GM19099 (cell line): ENCODE results near the gene ATP2A3.

ENCODE experiments used
- POLR2A ChIP-seq: IDR thresholded peaks from 3 replicates; pipeline ENCODE4 v1.6.1; 2011; ENCODE audit warnings: low read depth; ENCODE audit not compliant: insufficient read length; ENCODE audit errors: extremely low read depth

Gene ATP2A3

DNA sequence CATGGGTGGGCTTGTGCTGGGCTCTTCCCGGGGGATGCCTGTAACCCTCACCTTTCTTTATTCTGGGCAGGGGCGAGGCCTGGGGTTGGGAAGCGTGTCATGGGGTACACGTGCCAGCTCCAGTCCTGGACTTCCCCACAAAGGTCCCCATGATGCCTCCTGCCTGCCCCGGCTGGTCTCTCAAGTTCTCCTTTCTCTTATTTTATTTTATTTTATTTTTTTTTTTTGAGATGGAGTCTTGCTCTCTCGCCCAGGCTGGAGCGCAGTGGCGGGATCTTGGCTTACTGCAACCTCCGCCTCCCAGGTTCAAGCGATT lies 8.6 kb downstream of the ATP2A3 start:
- TF ChIP-seq POLR2A: no peak

DNA sequence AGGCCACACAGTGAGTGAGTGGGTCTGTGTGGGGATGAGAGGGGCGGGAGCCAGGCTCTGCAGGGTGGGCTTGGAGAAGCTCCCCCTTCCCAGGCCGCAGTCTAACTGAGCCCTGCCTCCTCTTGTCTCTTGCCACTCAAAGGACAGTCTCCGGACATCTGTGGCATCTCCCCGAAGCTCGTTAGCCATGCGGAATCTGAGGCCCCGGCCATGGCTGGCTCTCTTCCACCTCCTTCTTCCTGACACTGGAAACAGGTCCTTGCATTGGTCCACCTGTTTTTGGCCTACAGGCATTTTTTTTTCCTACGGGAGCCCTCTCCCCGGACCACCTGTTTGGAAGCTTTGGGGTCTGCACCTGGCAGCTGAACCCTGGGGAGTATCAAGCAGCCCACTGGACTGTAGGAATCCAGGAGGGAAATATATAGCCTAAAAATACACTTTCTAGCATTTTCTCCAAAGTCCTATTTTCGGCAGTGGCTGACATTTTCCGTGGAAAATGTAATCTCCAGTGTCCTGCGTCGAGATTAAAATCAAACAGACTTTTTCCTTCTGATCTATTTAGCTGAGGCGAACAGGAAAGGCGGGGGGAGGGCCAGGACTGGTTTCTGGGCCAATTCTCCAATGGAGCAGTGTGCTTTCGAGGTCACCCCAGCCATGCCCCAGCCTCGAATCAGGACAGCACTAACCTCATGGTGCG lies 9.1 kb downstream of the ATP2A3 start:
- TF ChIP-seq POLR2A: no peak

DNA sequence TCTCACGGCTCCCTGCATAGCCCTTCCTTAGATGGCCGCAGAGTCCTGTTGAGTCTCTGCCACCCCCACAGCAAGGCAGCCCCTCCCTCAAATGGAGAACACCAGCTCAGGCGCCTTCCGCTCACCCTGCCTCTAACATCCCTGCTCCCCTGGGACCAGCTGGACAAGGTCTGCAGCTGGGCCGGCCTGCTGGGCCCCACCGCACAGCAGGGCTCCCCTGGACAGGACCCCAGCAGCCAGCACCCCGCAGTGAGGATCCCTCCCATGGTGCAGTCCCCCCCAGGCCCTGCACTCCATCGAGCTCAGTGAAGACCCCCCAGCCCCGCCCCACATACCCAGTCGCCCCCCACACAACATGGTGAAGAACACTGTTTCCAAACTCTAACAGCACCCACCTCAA lies 10.2 kb downstream of the ATP2A3 start:
- TF ChIP-seq POLR2A: no peak

DNA sequence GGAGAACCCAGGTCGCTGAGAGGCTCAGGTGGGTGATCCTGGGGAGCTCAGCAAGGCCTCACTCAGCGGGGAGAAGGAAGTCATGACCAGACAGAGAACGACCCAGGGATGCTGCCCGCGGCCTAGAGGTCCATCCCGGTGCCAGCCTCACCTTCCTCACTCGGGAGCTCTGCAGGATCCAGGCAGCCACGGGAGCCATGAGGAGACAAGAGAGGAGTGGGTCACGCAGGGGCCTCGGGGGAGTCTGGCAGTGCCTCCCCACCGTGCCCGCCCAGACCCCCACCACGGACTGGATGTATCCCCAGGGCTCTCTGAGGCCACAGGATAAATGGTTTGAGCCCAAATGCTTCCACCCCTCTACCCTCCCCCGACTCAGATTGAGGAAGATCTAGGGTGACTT lies 10.7 kb downstream of the ATP2A3 start:
- TF ChIP-seq POLR2A: no peak

DNA sequence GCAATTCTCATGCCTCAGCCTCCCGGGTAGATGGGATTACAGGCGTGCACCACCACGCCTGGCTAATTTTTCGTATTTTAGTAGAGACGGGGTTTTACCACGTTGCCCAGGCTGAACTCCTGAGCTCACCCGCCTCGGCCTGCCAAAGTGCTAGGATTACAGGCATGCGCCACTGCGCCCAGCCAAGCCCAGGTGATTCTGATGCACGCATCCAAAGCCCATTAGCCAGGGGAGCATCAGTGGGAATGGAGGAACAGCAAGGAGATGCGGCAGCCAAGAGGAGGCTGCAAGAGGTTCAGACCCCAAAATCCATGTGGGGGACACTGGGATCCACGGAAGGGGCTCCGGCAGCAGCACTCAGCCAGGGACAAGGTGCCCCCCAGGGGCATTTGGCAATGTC lies 12.1 kb downstream of the ATP2A3 start:
- TF ChIP-seq POLR2A: no peak

DNA sequence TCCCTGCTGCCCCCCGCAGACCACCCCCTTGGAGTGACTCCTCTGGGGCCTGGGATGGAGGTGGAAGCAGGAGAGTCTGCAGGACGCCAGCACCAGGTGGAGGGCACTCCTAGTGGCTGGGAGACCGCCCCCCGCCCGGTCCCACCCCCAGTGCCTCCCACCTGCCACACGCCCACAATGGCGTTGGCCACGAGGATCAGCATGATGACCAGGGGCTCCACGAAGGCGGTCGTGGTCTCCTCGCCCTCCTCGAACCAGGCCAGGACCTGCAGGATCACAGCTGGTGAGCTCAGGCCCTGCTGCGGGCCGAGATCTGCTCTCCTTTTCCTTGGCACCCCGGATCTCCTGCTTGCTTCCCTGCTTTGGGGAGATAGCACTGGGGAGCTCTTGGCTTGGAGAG lies 12.8 kb downstream of the ATP2A3 start:
- no peak for TF ChIP-seq POLR2A

DNA sequence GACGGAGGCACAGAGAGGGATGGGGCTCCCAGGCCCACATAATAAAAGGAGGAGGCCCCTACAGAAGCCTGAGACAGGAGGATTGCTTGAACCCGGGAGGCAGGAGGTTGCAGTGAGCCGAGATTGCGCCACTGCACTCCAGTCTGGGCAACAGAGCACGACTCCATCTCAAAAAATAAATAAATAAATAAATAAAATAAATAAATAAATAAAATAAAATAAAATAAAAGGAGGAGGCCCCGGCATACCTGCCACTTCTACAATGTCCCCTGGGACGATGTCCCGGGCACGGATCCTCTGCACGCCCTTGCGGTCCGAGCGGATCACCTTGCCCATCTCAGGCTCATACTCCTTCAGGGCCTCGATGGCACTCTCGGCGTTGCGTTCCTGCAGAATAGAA lies 13.2 kb downstream of the ATP2A3 start:
- no peak for TF ChIP-seq POLR2A

DNA sequence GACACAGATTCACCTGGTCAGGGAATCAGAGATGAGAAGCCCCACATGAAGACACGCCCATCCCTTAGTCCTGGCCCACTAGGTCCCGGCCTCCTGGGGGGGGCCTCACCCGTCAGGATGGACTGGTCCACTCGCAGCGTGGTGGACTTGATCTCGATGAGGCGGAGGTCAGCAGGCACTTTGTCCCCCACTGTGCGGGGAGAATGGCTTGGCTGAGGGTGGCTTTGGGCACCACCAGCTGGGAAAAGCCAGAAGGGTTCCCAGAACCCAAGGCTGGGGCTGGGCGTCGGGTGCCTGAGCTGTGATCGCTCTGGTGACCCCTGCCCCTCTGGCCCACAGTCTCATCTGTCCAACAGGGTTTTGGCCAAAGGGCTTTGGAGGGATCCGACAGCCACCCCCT lies 13.7 kb downstream of the ATP2A3 start:
- TF ChIP-seq POLR2A: no peak

DNA sequence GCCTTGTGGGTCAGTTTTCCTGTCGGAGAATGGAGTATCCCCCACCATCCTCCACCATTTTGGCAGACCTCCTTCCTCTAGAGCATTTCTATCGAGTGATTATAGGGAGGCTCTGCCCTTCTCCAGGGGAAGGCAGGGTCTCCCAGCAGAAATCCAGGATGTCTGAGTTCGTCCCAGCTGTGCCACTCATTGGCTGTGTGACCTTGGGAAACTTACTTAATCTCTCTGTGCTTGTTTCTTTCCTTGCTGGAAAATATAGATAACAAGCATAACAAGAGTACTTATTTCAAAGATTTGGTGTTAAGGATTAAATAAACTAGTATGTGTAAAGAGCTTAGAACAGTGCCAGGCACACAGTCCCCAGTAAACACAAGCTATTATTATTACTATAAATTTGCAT lies 14.8 kb downstream of the ATP2A3 start:
- no peak for TF ChIP-seq POLR2A

DNA sequence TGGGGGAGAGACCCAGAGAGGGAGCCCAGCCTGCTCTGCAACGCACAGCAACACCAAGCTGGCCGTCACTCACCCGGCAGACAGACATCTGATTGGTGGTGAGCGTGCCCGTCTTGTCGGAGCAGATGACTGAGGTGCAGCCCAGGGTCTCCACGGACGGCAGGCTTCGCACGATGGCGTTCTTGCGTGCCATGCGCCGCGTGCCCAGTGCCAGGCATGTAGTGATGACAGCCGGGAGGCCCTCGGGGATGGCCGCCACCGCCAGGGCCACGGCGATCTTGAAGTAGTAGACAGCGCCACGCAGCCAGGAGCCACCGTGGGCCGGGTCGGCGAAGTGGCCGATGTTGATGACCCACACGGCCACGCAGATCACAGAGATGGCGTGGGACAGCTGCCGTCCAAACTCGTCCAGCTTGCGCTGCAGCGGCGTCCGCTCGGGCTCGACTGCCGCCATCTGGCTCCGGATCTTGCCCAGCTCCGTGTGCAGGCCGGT lies 16.9 kb downstream of the ATP2A3 start:
- no peak for TF ChIP-seq POLR2A

DNA sequence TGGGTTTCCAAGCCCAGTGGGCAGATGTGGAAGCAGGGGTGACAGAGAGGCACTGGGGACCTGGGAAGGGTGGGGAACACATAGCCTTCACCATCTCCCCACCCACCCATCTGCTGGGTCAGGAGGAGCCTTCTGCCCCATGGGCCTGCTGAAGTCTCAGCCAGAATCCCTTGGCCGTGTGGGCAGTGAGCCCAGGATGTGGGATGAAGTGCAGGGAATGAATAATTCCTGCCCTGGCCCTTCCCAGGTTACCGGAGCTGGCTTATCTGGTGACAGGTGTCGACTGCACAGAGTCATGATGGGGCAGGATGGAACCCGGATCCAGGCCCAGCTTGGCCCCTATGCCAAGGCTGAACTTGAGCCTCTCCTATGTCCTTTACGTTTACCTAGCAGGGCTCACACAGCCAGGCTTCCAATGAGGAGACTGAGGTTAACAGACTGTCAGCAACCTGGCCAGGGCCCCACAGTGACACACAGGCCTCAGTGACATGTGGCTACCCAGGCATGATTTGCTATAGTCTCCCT lies 17.5 kb downstream of the ATP2A3 start:
- TF ChIP-seq POLR2A: no peak

DNA sequence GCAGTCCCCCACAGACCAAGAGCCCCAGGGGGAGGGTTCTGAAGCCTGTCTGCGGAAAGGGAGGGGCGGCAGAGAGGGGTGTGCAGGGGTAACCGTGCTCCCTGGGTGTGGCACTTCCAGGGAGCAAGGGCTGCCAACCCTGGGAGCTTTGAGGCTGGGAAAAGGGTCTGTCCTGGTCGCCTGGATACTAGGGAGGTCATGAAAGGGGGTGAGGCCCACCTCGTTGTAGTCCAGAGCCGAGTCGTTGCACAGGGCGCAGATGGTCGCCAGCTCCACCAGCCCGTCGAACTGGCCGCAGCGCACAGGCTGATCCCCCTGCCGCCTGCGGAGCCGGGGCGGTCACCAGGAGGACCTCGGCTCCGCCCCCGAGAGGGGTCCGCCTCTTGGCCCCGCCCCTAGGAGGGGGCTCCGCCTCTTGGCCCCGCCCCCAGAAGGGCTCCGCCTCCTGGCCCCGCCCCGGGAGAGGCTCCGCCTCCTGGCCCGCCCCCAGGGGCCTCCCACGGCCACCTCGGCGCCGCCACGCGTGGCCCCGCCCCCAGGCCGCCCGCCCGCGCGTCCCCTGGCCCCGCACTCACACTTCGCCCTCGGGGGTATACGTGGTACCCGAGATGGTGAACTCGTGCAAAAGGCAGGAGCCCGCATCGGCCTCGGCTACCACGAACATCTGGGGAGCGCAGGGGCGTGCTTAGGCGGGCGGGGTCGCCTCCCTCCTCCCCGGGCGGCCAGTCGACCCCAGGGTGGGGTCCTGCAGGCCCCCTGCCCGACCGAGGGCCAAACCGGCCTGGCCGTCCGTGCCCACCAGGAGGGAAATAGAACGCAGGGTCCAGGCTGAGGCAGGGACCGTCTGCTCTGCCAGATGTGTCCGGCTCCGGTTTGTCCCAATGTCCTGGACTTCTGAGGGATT lies 19.5 kb downstream of the ATP2A3 start:
- no peak for TF ChIP-seq POLR2A

DNA sequence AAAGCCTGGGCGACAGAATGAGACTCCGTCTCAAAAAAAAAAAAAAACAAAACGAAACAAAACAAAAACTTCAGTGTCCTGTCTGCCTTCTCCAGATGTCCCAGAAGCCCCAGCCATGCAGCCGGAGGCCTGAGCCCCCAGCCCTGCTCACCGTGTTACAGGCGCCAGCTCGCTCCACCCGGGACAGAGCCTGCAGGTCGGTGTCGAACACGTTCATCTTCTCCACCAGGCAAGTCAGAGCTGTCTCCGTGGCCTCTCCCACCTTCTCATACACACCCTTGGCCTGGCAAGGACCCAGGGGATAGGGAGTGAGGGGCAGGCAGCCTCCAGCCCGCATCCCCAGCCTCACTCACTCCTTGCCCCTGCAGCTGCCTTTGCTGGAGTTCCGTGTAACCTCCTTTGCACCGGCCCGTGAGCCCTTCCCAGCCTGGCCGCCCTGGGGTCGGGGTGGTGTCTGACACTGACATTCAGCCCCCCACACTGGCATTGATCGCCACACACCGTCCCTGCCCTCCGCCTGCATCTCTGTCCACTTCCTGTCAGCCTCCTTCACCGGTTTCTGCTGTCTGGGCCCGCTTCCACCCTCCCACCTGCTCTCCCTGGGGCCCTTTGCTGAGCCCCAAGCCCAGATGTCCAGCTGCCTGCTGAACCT lies 20.9 kb downstream of the ATP2A3 start:
- TF ChIP-seq POLR2A: no peak

DNA sequence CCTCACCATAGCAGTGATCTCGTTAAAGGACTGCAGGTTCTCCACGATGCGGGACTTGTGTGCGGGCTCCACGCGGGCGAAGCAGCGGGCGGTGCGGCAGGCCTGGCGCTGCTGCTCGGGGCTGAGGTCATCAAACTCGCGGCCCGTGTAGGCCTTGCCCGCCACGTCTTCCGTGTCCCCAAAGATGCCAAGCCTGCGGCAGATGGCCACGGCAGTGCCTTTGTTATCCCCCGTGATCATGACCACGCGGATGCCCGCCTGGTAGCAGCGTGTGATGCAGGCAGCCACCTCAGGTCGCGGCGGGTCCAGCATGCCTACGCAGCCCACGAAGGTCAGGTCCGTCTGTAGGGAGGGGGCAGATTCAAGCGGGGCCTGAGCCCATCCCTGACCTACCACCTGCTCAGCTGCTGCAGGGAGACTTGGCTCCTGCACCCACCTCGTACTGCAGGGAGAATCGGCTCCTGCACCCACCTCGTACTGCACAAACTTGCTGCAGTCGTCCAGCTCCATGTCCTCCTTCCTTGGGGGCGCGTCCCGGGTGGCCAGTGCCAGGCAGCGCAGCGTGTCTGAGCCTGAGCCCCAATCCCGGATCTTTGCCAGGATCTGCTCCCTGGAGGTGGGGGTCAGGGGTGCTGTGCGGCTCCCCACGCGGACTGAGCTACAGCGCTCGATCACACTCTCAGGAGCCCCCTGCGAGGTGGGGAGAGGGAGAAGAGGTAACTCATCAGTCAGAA lies 23.1 kb downstream of the ATP2A3 start:
- no peak for TF ChIP-seq POLR2A

DNA sequence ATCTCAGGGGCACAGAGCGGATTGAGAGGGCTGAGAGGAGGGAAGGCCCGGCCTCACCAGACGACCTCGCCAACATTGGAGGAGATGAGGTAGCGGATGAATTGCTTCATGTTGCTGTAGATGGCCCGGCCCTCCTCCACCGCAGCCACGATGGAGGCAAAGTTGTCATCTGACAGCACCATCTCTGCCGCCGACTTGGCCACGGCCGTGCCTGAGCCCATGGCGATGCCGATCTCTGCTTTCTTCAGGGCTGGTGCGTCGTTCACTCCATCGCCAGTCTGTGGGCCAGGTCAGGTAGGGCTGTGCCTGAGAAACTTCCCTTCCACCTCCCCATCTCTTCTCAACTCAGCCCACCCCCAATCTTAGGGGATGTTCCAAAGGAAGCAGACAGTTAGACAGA lies 26.9 kb downstream of the ATP2A3 start:
- no peak for TF ChIP-seq POLR2A
